Lower lobe of right lung (tissue), 2 donors: Measurements from ENCODE around the gene ACE. TPM values are rescaled to one million over a fixed set of nuclear protein-coding genes. Genes with fewer than 3 reads are reported as not detected.

Source experiments
- ATAC-seq, 2 donors: fragments of 200-7000 bp; cut with Tn5 transposase; one replicate each; pipeline ENCODE4 v1.9.1; 2020 to 2022; ENCODE audit warnings: mild to moderate bottlenecking in 2 of 2, moderate library complexity in 2 of 2
- DNase-seq: peaks from one replicate; pipeline ENCODE4 v3.0.0-alpha.2; 2020
- H3K27ac ChIP-seq: fragments of 200-600 bp; one replicate; pipeline ENCODE4 v1.8.0; 2022
- H3K27me3 ChIP-seq: fragments of 200-600 bp; one replicate; pipeline ENCODE4 v1.8.0; 2022; ENCODE audit warnings: low read depth
- H3K36me3 ChIP-seq: fragments of 200-600 bp; one replicate; pipeline ENCODE4 v1.8.0; 2022; ENCODE audit warnings: mild to moderate bottlenecking
- H3K4me1 ChIP-seq: fragments of 200-600 bp; one replicate; pipeline ENCODE4 v1.8.0; 2022
- H3K4me3 ChIP-seq: fragments of 200-600 bp; one replicate; pipeline ENCODE4 v1.8.0; 2022; ENCODE audit warnings: mild to moderate bottlenecking
- H3K9me3 ChIP-seq: fragments of 200-600 bp; one replicate; pipeline ENCODE4 v1.8.0; 2022
- CTCF ChIP-seq: fragments of 200-600 bp; IDR thresholded peaks from one replicate; pipeline ENCODE4 v1.8.0; 2022; ENCODE audit warnings: antibody characterized with exemption, mild to moderate bottlenecking
- intact Hi-C: fragments of 100-400 bp; cut with DNase I; formaldehyde crosslinking; loops from one replicate; pipeline ENCODE4 v1.11.0; 2022
- total RNA-seq: library from RNA; stranded (reverse); fragmentation: NEBNext Ultra II Directional; extraction: Animal tissue kit (Norgen Biotek cat#: 25700); gene quantifications from one replicate; pipeline ENCODE4 v1.2.1, GENCODE V29; 2021
- donor health status: DM: no; HTN: yes; CAD: no; lungs with severe emphysema.

The ACE gene
- total RNA-seq, 1 donor from 2014 or later: 90.7 TPM

DNA sequence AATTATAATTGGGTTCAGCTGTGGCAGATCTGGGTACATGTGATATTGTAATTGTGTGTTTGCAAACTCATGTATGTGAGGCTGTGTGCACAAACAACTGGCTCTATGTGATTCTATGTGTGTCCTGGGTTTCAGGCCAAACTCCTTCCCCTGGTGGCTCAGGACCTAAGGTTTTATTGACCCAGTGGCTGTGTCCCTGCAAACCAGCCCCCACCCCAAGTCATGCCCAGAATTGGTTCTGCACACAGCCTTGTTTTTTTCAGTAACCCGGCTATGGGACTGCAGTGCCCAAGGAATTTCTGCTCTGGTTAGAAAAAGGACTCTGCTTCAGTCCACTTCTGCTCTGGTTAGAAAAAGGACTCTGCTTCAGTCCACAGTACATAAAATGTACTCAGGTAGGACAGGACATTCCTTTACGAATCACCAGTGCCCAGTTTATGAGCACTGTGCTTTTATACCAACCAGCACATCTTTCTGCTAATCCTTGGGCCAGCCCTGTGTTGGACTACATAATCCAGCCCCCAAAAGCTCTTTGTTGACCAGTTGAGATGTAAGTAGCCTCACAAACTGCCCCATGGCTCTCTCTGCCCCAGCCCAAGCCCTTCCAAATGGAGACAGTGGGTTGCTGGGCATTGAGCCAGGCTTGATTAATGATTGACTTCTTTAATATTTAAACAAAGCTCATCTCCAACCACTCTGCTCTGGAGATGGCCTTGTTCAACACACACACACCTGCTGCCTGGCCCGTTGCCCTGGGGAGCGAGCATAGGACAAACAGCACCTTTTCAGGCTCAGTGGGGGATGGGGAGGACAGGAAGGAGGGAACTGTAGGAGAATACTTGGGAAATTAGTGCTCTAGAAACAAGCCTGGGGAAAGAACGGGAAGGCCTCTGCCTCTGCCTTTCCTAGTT lies 43.4 kb downstream of the ACE start:
- Histone ChIP-seq H3K9me3 (no peaks in the 10 kb centered on the region), H3K4me3 (no peak overlapping the region), H3K4me1 (no peaks in the 10 kb centered on the region), H3K27me3 (peaks cover 16% of the 10 kb centered on the region), H3K36me3 (no peaks in the 10 kb centered on the region), H3K27ac (no peak overlapping the region)
- intact Hi-C loops: no loop called here
- no peak for DNase-seq
- no peak for ATAC-seq
- no peak for TF ChIP-seq CTCF

- Histone ChIP-seq H3K27ac (no peak within 1 kb of the TSS), H3K36me3 (no peaks in the 10 kb centered on the region), H3K9me3 (no peaks in the 10 kb centered on the region), H3K4me3 (peak within 1 kb of the TSS; percentile 21), H3K4me1 (no peaks in the 10 kb centered on the region), H3K27me3 (peaks cover 15% of the 10 kb centered on the region)
- TF ChIP-seq CTCF: no peak
- no peak for ATAC-seq
- intact Hi-C loops: no loop called here
- DNase-seq: no peak
Measured at GRCh38 chr17:63523253-63523855, 46.5 kb downstream of the ACE start, which contains the start of gene KCNH6. Gene KCNH6, plus strand, starts transcription at chr17:63523358. Its CDS starts 56 bp downstream, at chr17:63523414.

GRCh38 chr17:63524051-63524450 lies 47.2 kb downstream of the ACE start:
- Histone ChIP-seq H3K27ac (no peak overlapping the region), H3K4me3 (no peak overlapping the region), H3K9me3 (no peaks in the 10 kb centered on the region), H3K4me1 (no peaks in the 10 kb centered on the region), H3K36me3 (no peaks in the 10 kb centered on the region), H3K27me3 (peaks cover 15% of the 10 kb centered on the region)
- ATAC-seq (no peak), DNase-seq (no peak)
- no peak for TF ChIP-seq CTCF
- intact Hi-C loops: no loop called here

DNA sequence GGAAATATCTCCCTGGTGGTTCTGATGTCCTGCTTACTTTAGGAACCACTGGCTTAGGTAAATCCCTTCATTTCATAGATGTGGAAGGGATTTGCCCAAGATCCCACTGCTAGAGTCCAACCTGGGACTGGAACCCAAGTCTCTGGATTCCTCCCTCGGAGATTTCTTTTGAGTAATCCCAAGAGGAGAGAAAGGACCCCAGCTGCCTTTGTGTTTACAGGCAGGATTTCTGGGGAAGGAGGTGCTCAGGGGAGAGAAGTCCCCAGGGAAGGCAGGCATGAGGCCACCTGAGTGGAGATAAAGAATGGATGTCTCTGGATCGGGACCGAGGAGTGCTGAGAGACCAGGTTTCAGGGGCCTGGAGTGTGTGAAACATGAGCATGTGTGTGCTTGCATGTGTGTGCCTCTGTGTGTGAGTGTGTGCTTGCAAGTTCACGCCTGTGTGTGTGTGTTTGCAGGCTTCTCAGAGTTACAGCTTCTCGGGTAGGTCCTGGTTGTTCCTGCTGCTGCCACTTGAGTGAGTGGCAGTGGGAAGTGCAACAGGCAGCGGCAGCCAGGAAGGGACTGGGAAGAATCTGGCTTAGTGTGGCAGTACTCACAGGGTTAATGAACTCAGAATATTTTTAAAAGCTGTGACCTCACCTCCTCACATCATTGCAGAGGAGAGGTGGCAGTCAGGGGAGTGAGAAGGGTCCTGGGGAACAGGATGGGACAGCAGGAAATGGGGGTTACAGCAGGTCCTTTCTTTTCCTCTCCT lies 48.5 kb downstream of the ACE start:
- Histone ChIP-seq H3K4me3 (no peak overlapping the region), H3K27me3 (peaks cover 15% of the 10 kb centered on the region), H3K4me1 (no peaks in the 10 kb centered on the region), H3K36me3 (no peaks in the 10 kb centered on the region), H3K9me3 (no peaks in the 10 kb centered on the region), H3K27ac (no peak overlapping the region)
- intact Hi-C loops: no loop called here
- TF ChIP-seq CTCF: no peak
- no peak for DNase-seq
- no peak for ATAC-seq

- Histone ChIP-seq H3K4me1 (no peaks in the 10 kb centered on the region), H3K9me3 (no peaks in the 10 kb centered on the region), H3K27me3 (peaks cover 15% of the 10 kb centered on the region), H3K4me3 (no peak overlapping the region), H3K36me3 (no peaks in the 10 kb centered on the region), H3K27ac (no peak overlapping the region)
- no peak for ATAC-seq
- DNase-seq: no peak
- no peak for TF ChIP-seq CTCF
- intact Hi-C loops: no loop called here
Measured at GRCh38 chr17:63526861-63527260, 50.0 kb downstream of the ACE start.
